ENCODE results near the gene AK8. TPM values are rescaled to one million over a fixed set of nuclear protein-coding genes. Genes with fewer than 3 reads are reported as not detected.

AK8 gene
- total and polyA plus RNA-seq, 2 of the 4 experiments (the other 2 are of a cell fraction), result under 0.01 to 0.09 TPM

DNA sequence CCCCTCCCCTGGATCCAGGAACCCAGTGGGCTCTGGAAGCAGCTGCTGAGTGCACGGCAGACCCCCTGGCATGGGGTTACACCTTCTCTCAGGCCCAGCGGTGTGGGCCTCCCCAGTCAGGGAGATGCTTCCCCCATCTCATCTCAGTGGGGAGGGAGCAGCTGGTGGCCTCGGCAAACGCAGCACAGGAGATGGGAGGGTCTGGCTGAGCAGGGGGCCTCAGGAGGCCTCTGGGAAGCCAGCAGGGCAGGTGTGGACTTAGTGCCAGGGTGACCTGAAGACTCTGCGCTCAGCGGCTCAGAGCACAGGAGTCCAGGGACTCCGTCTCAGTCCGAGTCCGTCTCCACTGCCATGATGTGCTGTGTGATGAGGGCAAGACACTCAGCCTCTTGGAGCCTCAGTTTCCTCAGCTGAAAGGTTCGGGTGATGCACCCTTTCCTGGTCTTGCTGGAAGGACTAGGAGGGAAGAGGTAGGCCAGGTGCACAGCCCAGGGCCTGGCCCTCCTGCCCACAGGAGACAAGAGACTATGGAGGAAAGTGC is 107.2 kb downstream of the AK8 start:
- Histone ChIP-seq H2BK5ac (ENCODE audit: low read depth, low read length, poor library complexity, severe bottlenecking) (no peak overlapping the region), H3K27ac (ENCODE audit: insufficient read depth, low read length) (no peak overlapping the region), H2BK15ac (ENCODE audit: low read depth, low read length) (no peak overlapping the region), H4K8ac (ENCODE audit: low read depth in 2 of 2, low read length in 2 of 2) (peak overlapping the region; percentile 94 to 98; a peak in 2 of 4 replicates), H3K79me1 (ENCODE audit: low read depth in 1 of 2, low read length in 2 of 2) (no peaks in the 10 kb centered on the region), H3K4me2 (ENCODE audit: low read depth, low read length) (peak overlapping the region; percentile 82; the same call in 1 of the 2 replicates), H3K4ac (ENCODE audit: low read depth, low read length) (peak overlapping the region; percentile 32; the same call in 1 of the 2 replicates), H2AFZ (replicated peaks; ENCODE audit: low read length, poor library complexity) (peak overlapping the region; percentile 96), H3K9ac (ENCODE audit: low read depth, low read length) (no peak overlapping the region), H3K36me3 (ENCODE audit: control insufficient read depth, insufficient read depth, low read length) (no peaks in the 10 kb centered on the region), H3K9me3 (ENCODE audit: control insufficient read depth, insufficient read depth, low read length) (peaks cover 2% of the 10 kb centered on the region; the same call in 1 of the 2 replicates), H3K18ac (ENCODE audit: low read depth, low read length) (no peak overlapping the region; the same call in 1 of the 2 replicates), H3K4me3 (ENCODE audit: insufficient read depth, low read depth, low read length) (peak overlapping the region; percentile 83; the same call in 1 of the 2 replicates), H3K9me1 (ENCODE audit: insufficient read depth, low read length) (no peaks in the 10 kb centered on the region; the same call in 1 of the 2 replicates), H3K56ac (ENCODE audit: extremely low read depth, insufficient read depth, low read length) (no peak overlapping the region), H4K5ac (ENCODE audit: low read depth, low read length) (peak overlapping the region; percentile 83), H4K91ac (ENCODE audit: insufficient read depth, low read depth, low read length) (peak overlapping the region; percentile 21; the same call in 1 of the 2 replicates), H3K4me1 (ENCODE audit: control insufficient read depth, insufficient read depth, low read length) (peaks cover 6% of the 10 kb centered on the region; the same call in 1 of the 2 replicates), H4K20me1 (ENCODE audit: insufficient read depth, low read length) (no peaks in the 10 kb centered on the region), H2BK20ac (ENCODE audit: low read depth, low read length) (no peak overlapping the region), H2BK120ac (ENCODE audit: low read depth, low read length) (no peak overlapping the region), H3K27me3 (ENCODE audit: control insufficient read depth, insufficient read depth, low read length) (peaks cover 3% of the 10 kb centered on the region), H2AK5ac (ENCODE audit: low read depth, low read length) (no peak overlapping the region), H3K23ac (ENCODE audit: low read depth, low read length) (no peak overlapping the region), H3K14ac (replicated peaks; ENCODE audit: low read depth, low read length) (no peak overlapping the region), H2AK9ac (replicated peaks; ENCODE audit: low read depth, low read length, poor library complexity) (peak overlapping the region; percentile 73)
- 70% methylated on average over 6 of the region's 10 CpGs; no CpG with 5 or more reads in 1 of the 2 experiments for WGBS, 2 experiments (ENCODE audit: extremely low coverage in 2 of 2, insufficient read length in 1 of 2)
- no peak for ATAC-seq (ENCODE audit: low read depth)
- dilution Hi-C loops (cut with HindIII; ENCODE audit: low sequenced_read_pairs, unreplicated experiment) (no loop called here), intact Hi-C loops (cut with micrococcal nuclease) (loop anchor here (1.0 kb wide), 1 partner anchor 107 kb away; the partner anchor contains the start of genes AK8 and SPACA9), in situ Hi-C loops (cut with MboI; ENCODE audit: low sequenced_read_pairs) (no loop called here)
- CTCF ChIA-PET, result no interaction called here
- DNase-seq, result no peak
- no TSS peak for BruUV-seq (replicated peaks)
- TF ChIP-seq, protein P1, sequence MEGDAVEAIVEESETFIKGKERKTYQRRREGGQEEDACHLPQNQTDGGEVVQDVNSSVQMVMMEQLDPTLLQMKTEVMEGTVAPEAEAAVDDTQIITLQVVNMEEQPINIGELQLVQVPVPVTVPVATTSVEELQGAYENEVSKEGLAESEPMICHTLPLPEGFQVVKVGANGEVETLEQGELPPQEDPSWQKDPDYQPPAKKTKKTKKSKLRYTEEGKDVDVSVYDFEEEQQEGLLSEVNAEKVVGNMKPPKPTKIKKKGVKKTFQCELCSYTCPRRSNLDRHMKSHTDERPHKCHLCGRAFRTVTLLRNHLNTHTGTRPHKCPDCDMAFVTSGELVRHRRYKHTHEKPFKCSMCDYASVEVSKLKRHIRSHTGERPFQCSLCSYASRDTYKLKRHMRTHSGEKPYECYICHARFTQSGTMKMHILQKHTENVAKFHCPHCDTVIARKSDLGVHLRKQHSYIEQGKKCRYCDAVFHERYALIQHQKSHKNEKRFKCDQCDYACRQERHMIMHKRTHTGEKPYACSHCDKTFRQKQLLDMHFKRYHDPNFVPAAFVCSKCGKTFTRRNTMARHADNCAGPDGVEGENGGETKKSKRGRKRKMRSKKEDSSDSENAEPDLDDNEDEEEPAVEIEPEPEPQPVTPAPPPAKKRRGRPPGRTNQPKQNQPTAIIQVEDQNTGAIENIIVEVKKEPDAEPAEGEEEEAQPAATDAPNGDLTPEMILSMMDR (conservative IDR thresholded peaks at IDR 0.05; ENCODE audit: low read depth, low read length), result no peak
- TF ChIP-seq, protein P2, sequence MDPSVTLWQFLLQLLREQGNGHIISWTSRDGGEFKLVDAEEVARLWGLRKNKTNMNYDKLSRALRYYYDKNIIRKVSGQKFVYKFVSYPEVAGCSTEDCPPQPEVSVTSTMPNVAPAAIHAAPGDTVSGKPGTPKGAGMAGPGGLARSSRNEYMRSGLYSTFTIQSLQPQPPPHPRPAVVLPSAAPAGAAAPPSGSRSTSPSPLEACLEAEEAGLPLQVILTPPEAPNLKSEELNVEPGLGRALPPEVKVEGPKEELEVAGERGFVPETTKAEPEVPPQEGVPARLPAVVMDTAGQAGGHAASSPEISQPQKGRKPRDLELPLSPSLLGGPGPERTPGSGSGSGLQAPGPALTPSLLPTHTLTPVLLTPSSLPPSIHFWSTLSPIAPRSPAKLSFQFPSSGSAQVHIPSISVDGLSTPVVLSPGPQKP (IDR thresholded peaks at IDR 0.05; ENCODE audit: borderline replicate concordance, low read depth, low read length), result no peak
- TF ChIP-seq POLR2A (IDR thresholded peaks at IDR 0.05; ENCODE audit: low read depth, low read length) (no peak), CHD1 (IDR thresholded peaks at IDR 0.05; ENCODE audit: low read depth, low read length) (no peak), MAZ (IDR thresholded peaks at IDR 0.05; ENCODE audit: borderline replicate concordance, low read depth, low read length) (no peak), RAD21 (IDR thresholded peaks at IDR 0.05; ENCODE audit: low read length) (no peak), SMC3 (IDR thresholded peaks at IDR 0.05; ENCODE audit: low read depth, low read length) (no peak), BHLHE40 (IDR thresholded peaks at IDR 0.05; ENCODE audit: low read depth, low read length) (no peak), MXI1 (IDR thresholded peaks at IDR 0.05; ENCODE audit: borderline replicate concordance, low read depth, low read length) (no peak), MAFK (IDR thresholded peaks at IDR 0.05; ENCODE audit: low read depth, low read length) (no peak), RFX5 (IDR thresholded peaks at IDR 0.05; ENCODE audit: low read depth, low read length) (no peak), FOS (IDR thresholded peaks at IDR 0.05; ENCODE audit: low read depth, low read length) (no peak), NFE2L2 (IDR thresholded peaks at IDR 0.05; ENCODE audit: low read depth, low read length) (no peak), RCOR1 (IDR thresholded peaks at IDR 0.05; ENCODE audit: insufficient replicate concordance, low read length) (no peak), CEBPB (IDR thresholded peaks at IDR 0.05; ENCODE audit: low read depth, low read length) (no peak)
- TF ChIP-seq, protein P3, sequence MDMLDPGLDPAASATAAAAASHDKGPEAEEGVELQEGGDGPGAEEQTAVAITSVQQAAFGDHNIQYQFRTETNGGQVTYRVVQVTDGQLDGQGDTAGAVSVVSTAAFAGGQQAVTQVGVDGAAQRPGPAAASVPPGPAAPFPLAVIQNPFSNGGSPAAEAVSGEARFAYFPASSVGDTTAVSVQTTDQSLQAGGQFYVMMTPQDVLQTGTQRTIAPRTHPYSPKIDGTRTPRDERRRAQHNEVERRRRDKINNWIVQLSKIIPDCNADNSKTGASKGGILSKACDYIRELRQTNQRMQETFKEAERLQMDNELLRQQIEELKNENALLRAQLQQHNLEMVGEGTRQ (IDR thresholded peaks at IDR 0.05; ENCODE audit: low read depth, low read length), result no peak
- POLR2A ChIA-PET (ENCODE audit: unreplicated experiment), result no interaction called here

Measured in IMR-90 (cell line).